Astrocyte (in vitro differentiated cells and primary cell): ENCODE results near the gene SSR4. TPM values are rescaled to one million over a fixed set of nuclear protein-coding genes. Genes with fewer than 3 reads are reported as not detected.

Source experiments
- DNase-seq: peaks from one replicate; pipeline ENCODE4 v3.0.0-alpha.2; 2010; ENCODE audit warnings: low read depth
- FAIRE-seq: peaks from 2 replicates; lab custom pipeline; 2011; peaks lifted over from hg19 to GRCh38; lab: Jason Lieb, UNC
- H2AFZ ChIP-seq: 2 replicates; pipeline ENCODE4 v1.6.0; 2012; ENCODE audit warnings: low read depth, low read length, inconsistent platforms
- H3K27ac ChIP-seq: 2 replicates; pipeline ENCODE4 v1.5.1; 2011; ENCODE audit warnings: low read depth, low read length, inconsistent platforms
- H3K27me3 ChIP-seq: 2 replicates; pipeline ENCODE4 v1.6.0; 2011; ENCODE audit warnings: low read length, inconsistent platforms; ENCODE audit not compliant: insufficient read depth
- H3K36me3 ChIP-seq: 2 replicates; pipeline ENCODE4 v1.5.1; 2011; ENCODE audit warnings: low read length, inconsistent platforms; ENCODE audit not compliant: insufficient read depth
- H3K4me1 ChIP-seq: 2 replicates; pipeline ENCODE4 v1.5.1; 2011; ENCODE audit warnings: low read length, inconsistent platforms; ENCODE audit not compliant: insufficient read depth
- H3K4me2 ChIP-seq: 2 replicates; pipeline ENCODE4 v1.6.0; 2012; ENCODE audit warnings: low read length, inconsistent platforms
- H3K4me3 ChIP-seq: 2 replicates; pipeline ENCODE4 v1.5.1; 2011; ENCODE audit warnings: low read depth, mild to moderate bottlenecking, low read length, inconsistent platforms; ENCODE audit not compliant: insufficient read depth
- H3K79me2 ChIP-seq: 2 replicates; pipeline ENCODE4 v1.6.0; 2012; ENCODE audit warnings: mild to moderate bottlenecking, low read length, inconsistent platforms; ENCODE audit not compliant: insufficient read depth
- H3K9ac ChIP-seq: 2 replicates; pipeline ENCODE4 v1.6.0; 2012; ENCODE audit warnings: mild to moderate bottlenecking, low read length, inconsistent platforms
- H3K9me3 ChIP-seq: 2 replicates; pipeline ENCODE4 v1.5.1; 2012; ENCODE audit warnings: low read depth, mild to moderate bottlenecking, low read length, inconsistent platforms; ENCODE audit not compliant: insufficient read depth
- H4K20me1 ChIP-seq: 2 replicates; pipeline ENCODE4 v1.6.0; 2012; ENCODE audit warnings: low read length, inconsistent platforms; ENCODE audit not compliant: insufficient read depth
- H3K27ac Mint-ChIP-seq: one replicate; pipeline ENCODE4 v1.8.0; 2021; ENCODE audit warnings: mild to moderate bottlenecking, mixed read lengths; ENCODE audit not compliant: unreplicated experiment
- H3K27me3 Mint-ChIP-seq: one replicate; pipeline ENCODE4 v1.8.0; 2021; ENCODE audit warnings: low read depth, mixed read lengths; ENCODE audit not compliant: unreplicated experiment
- H3K36me3 Mint-ChIP-seq: one replicate; pipeline ENCODE4 v1.8.0; 2021; ENCODE audit warnings: low read depth, mixed read lengths; ENCODE audit not compliant: unreplicated experiment
- H3K4me1 Mint-ChIP-seq: one replicate; pipeline ENCODE4 v1.8.0; 2021; ENCODE audit warnings: low read depth, mixed read lengths; ENCODE audit not compliant: unreplicated experiment
- H3K4me3 Mint-ChIP-seq: one replicate; pipeline ENCODE4 v1.8.0; 2021; ENCODE audit warnings: mild to moderate bottlenecking, moderate library complexity, mixed read lengths; ENCODE audit not compliant: unreplicated experiment
- H3K9me3 Mint-ChIP-seq: one replicate; pipeline ENCODE4 v1.8.0; 2021; ENCODE audit warnings: mild to moderate bottlenecking, mixed read lengths; ENCODE audit not compliant: unreplicated experiment
- CTCF ChIP-seq: IDR thresholded peaks from 2 replicates; pipeline ENCODE4 v1.5.1; 2011; ENCODE audit warnings: low read depth, mild to moderate bottlenecking, inconsistent platforms, low read length, moderate library complexity; ENCODE audit not compliant: insufficient read depth
- EZH2 ChIP-seq: IDR thresholded peaks from 2 replicates; pipeline ENCODE4 v1.6.1; 2012; ENCODE audit warnings: mild to moderate bottlenecking, low read length, inconsistent platforms; ENCODE audit not compliant: insufficient read depth
- total RNA-seq: library from RNA; stranded (reverse); gene quantifications from 2 replicates; pipeline ENCODE4 v1.2.1, GENCODE V29; 2021

SSR4 gene
- total RNA-seq, 1 donor from 2014 or later, result 252 TPM

DNA sequence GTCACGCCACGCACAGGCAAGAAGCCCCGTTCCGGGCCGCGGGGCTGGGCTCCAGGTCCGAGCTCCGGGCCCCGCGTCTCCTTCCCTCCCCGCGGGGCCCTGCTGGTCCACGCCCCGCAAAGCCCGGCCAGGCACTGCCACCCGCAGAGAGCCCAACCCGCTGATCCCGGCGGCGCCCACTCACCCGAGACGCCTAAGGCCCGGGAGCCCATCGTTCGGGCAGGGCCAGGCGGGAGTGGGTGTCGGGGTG, 35.0 kb downstream of the SSR4 start:
- Mint-ChIP-seq H3K27me3 (peaks cover 15% of the 10 kb centered on the region), H3K4me3 (peak overlapping the region; percentile 76), H3K9me3 (no peaks in the 10 kb centered on the region), H3K27ac (no peak overlapping the region), H3K4me1 (peaks cover 6% of the 10 kb centered on the region), H3K36me3 (no peaks in the 10 kb centered on the region)
- Histone ChIP-seq H3K4me1 (peaks cover 5% of the 10 kb centered on the region), H3K27ac (no peak overlapping the region), H2AFZ (no peak overlapping the region), H4K20me1 (no peaks in the 10 kb centered on the region), H3K27me3 (peaks cover 3% of the 10 kb centered on the region), H3K4me2 (peak overlapping the region; percentile 62), H3K9ac (no peak overlapping the region), H3K4me3 (no peak overlapping the region), H3K9me3 (no peaks in the 10 kb centered on the region), H3K36me3 (no peaks in the 10 kb centered on the region), H3K79me2 (no peaks in the 10 kb centered on the region)
- no peak for TF ChIP-seq EZH2
- no peak for TF ChIP-seq CTCF
- DNase-seq, result no peak
- FAIRE-seq, result no peak

DNA sequence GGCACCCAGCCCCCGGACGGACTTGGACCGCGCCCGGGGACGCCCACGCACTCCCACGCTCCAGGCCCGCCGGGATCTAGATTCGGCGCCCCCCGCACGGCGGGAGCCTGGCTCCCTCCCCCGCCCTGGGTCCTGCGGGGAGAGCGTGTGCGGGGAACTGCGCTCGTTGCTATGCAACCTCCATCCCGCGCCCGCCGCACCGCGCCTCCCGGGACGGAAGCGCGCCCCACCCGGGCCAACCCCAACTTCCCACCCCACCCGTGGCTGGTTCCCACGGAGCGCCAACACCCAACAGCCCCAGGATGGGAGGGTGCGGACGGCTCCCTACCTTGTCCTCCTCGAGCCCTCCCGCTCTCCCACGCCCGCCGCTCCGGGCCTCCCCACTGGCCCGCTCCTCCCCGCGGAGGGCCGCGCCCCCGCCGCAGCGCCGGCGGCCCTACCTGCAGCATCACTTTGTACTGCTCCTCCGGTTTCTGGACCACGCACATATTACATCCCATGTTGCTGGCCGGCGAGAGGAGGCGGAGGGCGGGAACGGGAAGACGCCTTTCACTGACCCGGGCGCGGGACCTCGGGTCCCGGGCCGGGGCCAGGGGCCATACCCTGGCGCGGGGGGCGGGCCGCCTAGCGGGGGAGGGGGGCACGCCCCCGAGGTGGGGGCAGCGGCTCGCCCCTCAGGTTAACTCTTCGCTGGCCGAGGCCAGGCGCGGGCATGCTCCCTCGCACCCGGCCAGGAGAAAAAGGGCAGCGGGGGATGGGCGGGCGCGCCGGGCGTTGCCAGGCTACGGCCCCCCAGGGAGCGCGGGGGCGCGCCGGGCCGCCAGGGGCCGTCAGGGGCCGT, 35.6 kb downstream of the SSR4 start, which contains the start of gene PDZD4:
TSS of gene PDZD4 (minus strand) at position 746 of the 841 bp plus-strand sequence. CDS start at position 500, 246 bp downstream.
- Histone ChIP-seq H4K20me1 (no peaks in the 10 kb centered on the region), H3K36me3 (no peaks in the 10 kb centered on the region), H3K4me1 (peaks cover 5% of the 10 kb centered on the region), H3K27me3 (peaks cover 3% of the 10 kb centered on the region), H3K9me3 (no peaks in the 10 kb centered on the region), H3K4me3 (no peak within 1 kb of the TSS), H3K27ac (no peak within 1 kb of the TSS), H3K9ac (no peak within 1 kb of the TSS), H3K4me2 (peak within 1 kb of the TSS; percentile 62), H2AFZ (no peak within 1 kb of the TSS), H3K79me2 (no peaks in the 10 kb centered on the region)
- Mint-ChIP-seq H3K9me3 (no peaks in the 10 kb centered on the region), H3K4me1 (peaks cover 6% of the 10 kb centered on the region), H3K4me3 (peak within 1 kb of the TSS; percentile 76), H3K27ac (no peak within 1 kb of the TSS), H3K27me3 (peaks cover 15% of the 10 kb centered on the region), H3K36me3 (no peaks in the 10 kb centered on the region)
- DNase-seq (no peak), FAIRE-seq (no peak)
- TF ChIP-seq CTCF (no peak), EZH2 (peak; percentile 88)
